Stomach (tissue), 4 donors: ENCODE results near the gene TMEM178B.

Source experiments
- EP300 ChIP-seq: sonication (generic); formaldehyde crosslinking; IDR thresholded peaks from one replicate; pipeline ENCODE4 v1.6.1; 2017; ENCODE audit warnings: antibody characterized with exemption
- POLR2AphosphoS5 ChIP-seq, 3 donors: sonication (generic); formaldehyde crosslinking; IDR thresholded peaks; one replicate each; pipeline ENCODE4 v1.6.1; 2016; ENCODE audit warnings: antibody characterized with exemption in 3 of 3
- TF ChIP-seq, protein P1 (sequence below), 7 experiments: fragments of 450-650 bp in 4 of 7; fragments of 200-600 bp in 3 of 7; sonication (generic) in 3 of 7; IDR thresholded peaks; one replicate each; pipeline ENCODE4 v1.5.1; 2016 to 2019; ENCODE audit warnings: antibody characterized with exemption in 7 of 7, control low read depth in 2 of 7, mild to moderate bottlenecking in 1 of 7

DNA sequence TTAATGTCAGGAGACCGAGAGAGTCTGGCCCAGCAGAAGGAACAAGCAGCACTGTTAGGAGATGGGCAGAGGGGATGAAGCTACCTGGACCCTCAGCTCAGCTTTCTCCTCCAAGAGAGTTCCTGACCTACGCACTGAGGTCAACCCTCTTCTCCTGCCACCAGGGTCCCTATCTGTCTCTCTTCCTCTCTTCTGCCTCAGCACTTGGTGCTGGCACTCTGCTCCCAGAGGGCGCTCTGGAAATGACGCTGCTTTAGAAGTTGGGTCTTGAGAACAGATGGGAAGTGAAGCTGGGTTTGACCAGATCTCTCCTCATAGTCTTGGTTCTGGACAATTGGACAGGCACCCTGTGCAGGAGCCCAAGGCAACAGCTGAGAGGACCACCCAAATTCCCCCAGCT, 261.3 kb downstream of the TMEM178B start:
- TF ChIP-seq, protein P1, sequence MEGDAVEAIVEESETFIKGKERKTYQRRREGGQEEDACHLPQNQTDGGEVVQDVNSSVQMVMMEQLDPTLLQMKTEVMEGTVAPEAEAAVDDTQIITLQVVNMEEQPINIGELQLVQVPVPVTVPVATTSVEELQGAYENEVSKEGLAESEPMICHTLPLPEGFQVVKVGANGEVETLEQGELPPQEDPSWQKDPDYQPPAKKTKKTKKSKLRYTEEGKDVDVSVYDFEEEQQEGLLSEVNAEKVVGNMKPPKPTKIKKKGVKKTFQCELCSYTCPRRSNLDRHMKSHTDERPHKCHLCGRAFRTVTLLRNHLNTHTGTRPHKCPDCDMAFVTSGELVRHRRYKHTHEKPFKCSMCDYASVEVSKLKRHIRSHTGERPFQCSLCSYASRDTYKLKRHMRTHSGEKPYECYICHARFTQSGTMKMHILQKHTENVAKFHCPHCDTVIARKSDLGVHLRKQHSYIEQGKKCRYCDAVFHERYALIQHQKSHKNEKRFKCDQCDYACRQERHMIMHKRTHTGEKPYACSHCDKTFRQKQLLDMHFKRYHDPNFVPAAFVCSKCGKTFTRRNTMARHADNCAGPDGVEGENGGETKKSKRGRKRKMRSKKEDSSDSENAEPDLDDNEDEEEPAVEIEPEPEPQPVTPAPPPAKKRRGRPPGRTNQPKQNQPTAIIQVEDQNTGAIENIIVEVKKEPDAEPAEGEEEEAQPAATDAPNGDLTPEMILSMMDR (IDR thresholded peaks at IDR 0.05) = no peak
- TF ChIP-seq EP300 (no peak), POLR2AphosphoS5 (IDR thresholded peaks at IDR 0.05) (no peak)
